ENCODE results near the gene COL3A1. TPM values are rescaled to one million over a fixed set of nuclear protein-coding genes. Genes with fewer than 3 reads are reported as not detected.

The COL3A1 gene
- total RNA-seq, 4 donors from 2014 or later, result 211 to 408 (median 347) TPM

GRCh38 chr2:188973641-188974040 lies 532 bp upstream of the COL3A1 start:
- no peak for ATAC-seq
- H3K27ac ChIP-seq, result peak overlapping the region; percentile 83 to 97 (median 86)
- 15 to 18% methylated on average over 3 of the region's 3 CpGs for WGBS, 2 donors (ENCODE audit: low coverage in 1 of 2)
- H3K27me3 ChIP-seq, result no peaks in the 10 kb centered on the region
- peak overlapping the region; percentile 54 to 98 for H3K4me3 ChIP-seq
- no peak for TF ChIP-seq POLR2AphosphoS5 (IDR thresholded peaks at IDR 0.05)
- TF ChIP-seq EP300 (IDR thresholded peaks at IDR 0.05), result no peak
- no peak for TF ChIP-seq POLR2A (IDR thresholded peaks at IDR 0.05)
- no peak for TF ChIP-seq CTCF (IDR thresholded peaks at IDR 0.05)
- H3K4me1 ChIP-seq, result peaks cover 0 to 40% (median 8%) of the 10 kb centered on the region in 3 donors
- no peaks in the 10 kb centered on the region for H3K36me3 ChIP-seq
- no peaks in the 10 kb centered on the region for H3K9me3 ChIP-seq

GRCh38 chr2:188975497-188976102 lies 1.4 kb downstream of the COL3A1 start:
- Histone ChIP-seq H3K27ac (peak overlapping the region; percentile 83 to 97 (median 86)), H3K36me3 (no peaks in the 10 kb centered on the region), H3K27me3 (no peaks in the 10 kb centered on the region), H3K4me1 (peaks cover 0 to 45% (median 8%) of the 10 kb centered on the region in 3 donors), H3K4me3 (peak overlapping the region; percentile 54 to 98), H3K9me3 (no peaks in the 10 kb centered on the region)
- TF ChIP-seq POLR2AphosphoS5 (IDR thresholded peaks at IDR 0.05), result peak; percentile 91
- TF ChIP-seq EP300 (IDR thresholded peaks at IDR 0.05), result no peak
- peak; percentile 26 to 30 for TF ChIP-seq POLR2A (IDR thresholded peaks at IDR 0.05)
- peak; percentile 91 for ATAC-seq
- 7 to 15% methylated on average over 1 of the region's 1 CpG for WGBS, 2 donors (ENCODE audit: low coverage in 1 of 2)

DNA sequence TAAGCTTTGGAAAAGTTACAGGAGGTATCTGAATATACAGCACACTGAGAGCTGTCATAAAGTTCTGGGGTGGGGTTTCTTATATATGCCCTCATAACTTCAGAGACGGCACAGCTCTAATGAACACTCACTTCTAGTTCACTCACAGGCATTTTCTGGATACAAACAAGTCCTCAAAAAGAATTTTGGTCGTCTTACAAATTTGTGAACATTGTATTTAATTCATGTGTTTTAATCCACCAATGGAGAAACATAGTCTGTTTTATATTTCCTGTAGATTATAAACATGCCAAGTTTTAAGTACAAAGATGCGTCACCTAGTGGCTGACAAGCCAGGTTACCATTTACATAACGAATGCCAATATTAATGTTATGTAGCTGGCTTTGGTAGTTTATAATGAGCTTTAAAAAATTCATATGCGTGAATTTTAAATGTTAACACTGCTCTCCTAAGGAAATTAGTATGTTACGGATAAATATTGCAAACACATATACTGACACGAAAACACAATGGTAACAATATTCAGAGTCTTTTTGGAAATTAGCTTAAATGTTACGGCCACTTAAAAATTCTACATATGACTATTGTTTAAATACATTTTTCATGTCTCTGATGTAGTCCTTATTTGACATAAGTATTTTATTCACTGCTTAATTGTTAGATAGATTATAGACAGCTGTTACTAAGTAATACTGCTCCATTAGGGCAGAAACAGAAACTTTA lies 2.5 kb downstream of the COL3A1 start:
- Histone ChIP-seq H3K4me1 (peaks cover 0 to 50% (median 9%) of the 10 kb centered on the region in 3 donors), H3K27me3 (no peaks in the 10 kb centered on the region), H3K36me3 (no peaks in the 10 kb centered on the region), H3K4me3 (peak overlapping the region; percentile 54 to 98), H3K27ac (peak overlapping the region; percentile 83 to 97 (median 86)), H3K9me3 (no peaks in the 10 kb centered on the region)
- ATAC-seq, result no peak
- TF ChIP-seq CTCF (IDR thresholded peaks at IDR 0.05) (peak; percentile 33 to 67 (median 61)), EP300 (IDR thresholded peaks at IDR 0.05) (no peak), POLR2A (IDR thresholded peaks at IDR 0.05) (no peak), POLR2AphosphoS5 (IDR thresholded peaks at IDR 0.05) (peak; percentile 76)
- WGBS, 2 donors (ENCODE audit: low coverage in 1 of 2), result 8 to 11% methylated on average over 8 of the region's 8 CpGs

DNA sequence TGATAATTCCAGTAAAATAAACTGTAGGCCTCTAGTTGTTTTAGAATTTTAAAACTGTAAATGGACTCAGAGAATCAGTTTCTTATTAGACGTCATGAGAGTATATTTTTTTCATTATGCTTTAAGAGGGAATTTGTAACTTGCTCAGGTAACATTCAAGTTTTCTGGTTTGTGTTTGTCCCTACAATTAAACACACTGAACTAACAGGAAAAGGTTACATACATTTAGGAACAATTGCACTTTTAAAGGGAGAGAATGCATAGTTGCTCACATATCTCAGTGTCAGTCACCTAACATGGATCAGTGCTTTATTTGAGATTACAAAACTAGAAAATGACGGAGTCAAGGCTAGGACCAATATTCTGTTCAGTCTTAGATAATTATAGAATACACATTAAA lies 3.1 kb downstream of the COL3A1 start:
- Histone ChIP-seq H3K27me3 (no peaks in the 10 kb centered on the region), H3K9me3 (no peaks in the 10 kb centered on the region), H3K4me3 (peak overlapping the region; percentile 54 to 98), H3K4me1 (peaks cover 0 to 48% (median 12%) of the 10 kb centered on the region in 3 donors), H3K27ac (peak overlapping the region; percentile 83 to 97 (median 86)), H3K36me3 (no peaks in the 10 kb centered on the region)
- no peak for TF ChIP-seq POLR2A (IDR thresholded peaks at IDR 0.05)
- TF ChIP-seq CTCF (IDR thresholded peaks at IDR 0.05), result no peak
- no peak for TF ChIP-seq EP300 (IDR thresholded peaks at IDR 0.05)
- no peak for TF ChIP-seq POLR2AphosphoS5 (IDR thresholded peaks at IDR 0.05)
- ATAC-seq, result no peak
- WGBS, 2 donors (ENCODE audit: low coverage in 1 of 2), result 7 to 22% methylated on average over 2 of the region's 2 CpGs

DNA sequence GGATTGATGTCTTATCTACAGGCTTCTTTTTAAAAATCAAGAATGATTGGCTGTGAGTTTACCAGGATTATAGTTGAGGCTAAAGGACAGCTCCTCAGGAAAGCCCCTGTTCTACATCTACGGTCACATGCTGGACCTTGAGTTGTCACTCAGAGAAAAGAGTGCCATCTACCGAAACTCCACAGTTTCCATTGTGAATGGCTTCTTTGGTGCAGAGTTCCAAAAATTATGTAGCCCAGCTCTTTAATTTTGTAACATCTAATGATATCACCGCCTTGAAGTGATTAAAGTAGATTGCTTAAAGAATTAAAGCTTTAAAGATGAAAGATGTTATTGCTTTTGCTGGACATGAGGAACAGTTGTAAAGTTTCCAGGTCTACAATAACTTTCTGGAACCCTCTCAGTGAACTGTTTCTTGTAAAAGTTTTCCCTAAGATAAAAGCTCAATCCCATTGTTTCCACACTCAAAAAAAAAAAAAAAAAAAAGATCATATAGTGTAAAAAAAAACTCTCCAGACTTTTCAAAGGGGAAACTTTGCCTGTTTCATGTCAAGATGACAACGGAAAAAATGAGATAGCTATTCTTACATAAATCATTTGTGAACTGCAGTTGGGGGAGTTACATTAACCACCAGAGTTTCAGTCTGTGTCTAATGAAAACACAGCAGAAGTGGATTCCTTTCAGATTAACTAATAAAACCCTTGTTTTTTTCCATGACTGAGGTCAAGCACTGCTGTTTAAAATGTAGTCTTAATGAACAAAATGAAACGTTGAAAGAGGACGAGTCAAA lies 4.3 kb downstream of the COL3A1 start:
- H3K27ac ChIP-seq, result peak overlapping the region; percentile 83 to 97 (median 86)
- TF ChIP-seq POLR2A (IDR thresholded peaks at IDR 0.05) (no peak), POLR2AphosphoS5 (IDR thresholded peaks at IDR 0.05) (peak; percentile 87), CTCF (IDR thresholded peaks at IDR 0.05) (peak in 1 of 4 experiments; percentile 63), EP300 (IDR thresholded peaks at IDR 0.05) (no peak)
- 2 to 4% methylated on average over 6 of the region's 6 CpGs for WGBS, 2 donors (ENCODE audit: low coverage in 1 of 2)
- no peaks in the 10 kb centered on the region for H3K9me3 ChIP-seq
- no peaks in the 10 kb centered on the region for H3K36me3 ChIP-seq
- H3K4me1 ChIP-seq, result peaks cover 0 to 57% (median 7%) of the 10 kb centered on the region in 3 donors
- no peaks in the 10 kb centered on the region for H3K27me3 ChIP-seq
- ATAC-seq, result peak; percentile 30
- peak overlapping the region; percentile 54 to 98 for H3K4me3 ChIP-seq
